Breast epithelium (tissue), 3 donors: ENCODE results near the gene CCDC74A.

Experiments
- POLR2A ChIP-seq: fragments of 450-650 bp; IDR thresholded peaks from one replicate; pipeline ENCODE4 v1.6.1; 2016; ENCODE audit warnings: antibody characterized with exemption, mild to moderate bottlenecking, moderate library complexity
- TF ChIP-seq, protein P1 (sequence below), 3 donors: fragments of 450-650 bp; IDR thresholded peaks; one replicate each; pipeline ENCODE4 v1.5.1; 2016 to 2017; ENCODE audit warnings: antibody characterized with exemption in 3 of 3, mild to moderate bottlenecking in 3 of 3, moderate library complexity in 3 of 3

DNA sequence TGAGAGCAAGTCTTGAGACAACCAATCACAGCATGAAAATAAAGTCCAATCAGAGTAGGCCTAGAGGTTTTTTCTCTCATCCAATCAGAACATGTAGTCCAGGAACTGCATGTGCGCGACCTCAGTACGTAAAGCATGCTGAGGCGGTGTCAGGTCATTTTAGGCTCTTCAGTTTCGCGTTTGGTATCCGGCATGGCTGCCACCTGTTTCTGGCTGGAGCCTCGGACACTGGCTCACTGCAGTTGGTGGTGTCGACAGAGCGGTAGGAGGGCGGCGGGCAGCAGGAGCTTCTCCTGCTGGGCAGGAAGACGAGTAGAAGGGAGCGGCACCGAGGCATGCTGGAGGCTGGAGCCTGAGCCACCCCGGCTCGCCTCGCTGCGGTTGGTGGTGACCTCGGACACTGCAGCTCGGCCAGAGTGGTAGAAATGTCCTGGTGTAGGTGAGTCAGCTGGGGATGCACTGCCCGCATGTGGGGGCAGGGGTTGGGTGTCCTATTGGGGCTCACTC, 15.8 kb downstream of the CCDC74A start:
- TF ChIP-seq, protein P1, sequence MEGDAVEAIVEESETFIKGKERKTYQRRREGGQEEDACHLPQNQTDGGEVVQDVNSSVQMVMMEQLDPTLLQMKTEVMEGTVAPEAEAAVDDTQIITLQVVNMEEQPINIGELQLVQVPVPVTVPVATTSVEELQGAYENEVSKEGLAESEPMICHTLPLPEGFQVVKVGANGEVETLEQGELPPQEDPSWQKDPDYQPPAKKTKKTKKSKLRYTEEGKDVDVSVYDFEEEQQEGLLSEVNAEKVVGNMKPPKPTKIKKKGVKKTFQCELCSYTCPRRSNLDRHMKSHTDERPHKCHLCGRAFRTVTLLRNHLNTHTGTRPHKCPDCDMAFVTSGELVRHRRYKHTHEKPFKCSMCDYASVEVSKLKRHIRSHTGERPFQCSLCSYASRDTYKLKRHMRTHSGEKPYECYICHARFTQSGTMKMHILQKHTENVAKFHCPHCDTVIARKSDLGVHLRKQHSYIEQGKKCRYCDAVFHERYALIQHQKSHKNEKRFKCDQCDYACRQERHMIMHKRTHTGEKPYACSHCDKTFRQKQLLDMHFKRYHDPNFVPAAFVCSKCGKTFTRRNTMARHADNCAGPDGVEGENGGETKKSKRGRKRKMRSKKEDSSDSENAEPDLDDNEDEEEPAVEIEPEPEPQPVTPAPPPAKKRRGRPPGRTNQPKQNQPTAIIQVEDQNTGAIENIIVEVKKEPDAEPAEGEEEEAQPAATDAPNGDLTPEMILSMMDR (IDR thresholded peaks at IDR 0.05), result no peak
- TF ChIP-seq POLR2A, result no peak
